ENCODE measurements around the gene ARID3A.
"Not testable (repeated sequence)": the region's sequence is repeated elsewhere in the genome, so short reads cannot be mapped to it uniquely, and the experiment has no call there.

Gene ARID3A

GRCh38 chr19:925526-926322 is at the start of gene ARID3A:
ARID3A (plus strand) TSS chr19:926035; CDS start chr19:929529, 3,494 bp downstream.
- DNase-seq: peak; percentile 86

GRCh38 chr19:876089-876488 is 49.7 kb upstream of the ARID3A start:
- DNase-seq: no peak

- DNase-seq: no peak
Observed at GRCh38 chr19:876780-877314, 49.0 kb upstream of the ARID3A start.

DNA sequence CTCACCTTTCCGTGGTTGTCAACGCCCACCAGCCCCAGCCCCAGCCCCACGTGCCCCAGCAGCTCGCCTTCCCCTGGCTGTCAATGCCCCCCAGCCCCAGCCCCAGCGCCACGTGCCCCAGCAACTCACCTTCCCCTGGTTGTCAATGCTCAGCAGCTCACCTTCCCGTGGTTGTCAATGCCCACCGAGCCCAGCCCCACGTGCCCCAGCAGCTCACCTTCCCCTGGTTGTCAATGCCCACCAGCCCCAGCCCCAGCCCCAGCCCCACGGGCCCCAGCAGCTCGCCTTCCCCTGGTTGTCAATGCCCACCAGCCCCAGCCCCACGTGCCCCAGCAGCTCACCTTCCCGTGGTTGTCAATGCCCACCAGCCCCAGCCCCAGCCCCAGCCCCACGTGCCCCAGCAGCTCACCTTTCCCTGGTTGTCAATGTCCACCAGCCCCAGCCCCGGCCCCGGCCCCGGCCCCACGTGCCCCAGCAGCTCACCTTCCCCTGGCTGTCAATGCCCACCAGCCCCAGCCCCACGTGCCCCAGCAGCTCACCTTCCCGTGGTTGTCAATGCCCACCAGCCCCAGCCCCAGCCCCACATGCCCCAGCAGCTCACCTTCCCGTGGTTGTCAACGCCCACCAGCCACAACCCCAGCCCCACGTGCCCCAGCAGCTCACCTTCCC is 47.7 kb upstream of the ARID3A start:
- not testable (repeated sequence) for DNase-seq

GRCh38 chr19:878751-879561 is 46.9 kb upstream of the ARID3A start:
- not testable (repeated sequence) for DNase-seq

DNA sequence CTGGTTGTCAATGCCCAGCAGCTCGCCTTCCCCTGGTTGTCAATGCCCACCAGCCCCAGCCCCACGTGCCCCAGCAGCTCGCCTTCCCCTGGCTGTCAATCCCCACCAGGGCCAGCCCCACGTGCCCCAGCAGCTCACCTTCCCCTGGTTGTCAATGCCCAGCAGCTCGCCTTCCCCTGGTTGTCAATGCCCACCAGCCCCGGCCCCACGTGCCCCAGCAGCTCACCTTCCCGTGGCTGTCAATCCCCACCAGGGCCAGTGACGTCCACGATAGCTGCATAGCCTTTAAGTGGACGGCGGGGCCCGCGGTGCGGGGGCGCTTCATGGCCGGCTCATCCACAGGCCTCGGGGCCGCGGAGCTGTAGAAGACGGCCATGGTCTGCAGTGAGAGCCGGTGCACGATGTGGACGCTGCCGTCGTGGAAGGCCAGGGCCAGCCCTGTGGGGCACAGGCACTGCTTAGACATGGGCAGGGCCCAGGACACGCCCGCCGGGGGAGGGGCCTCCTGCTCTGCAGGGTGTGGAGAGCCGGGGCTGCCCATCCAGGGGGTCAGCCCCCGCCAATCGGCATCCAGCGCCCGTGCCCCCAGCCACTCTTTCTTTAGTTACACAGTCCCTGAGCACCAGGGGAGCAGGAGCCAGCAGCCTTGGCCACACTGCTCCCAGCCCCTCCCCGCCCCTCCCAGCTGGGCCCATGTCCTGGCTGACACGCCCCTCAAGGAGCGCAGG is 46.0 kb upstream of the ARID3A start:
- no peak for DNase-seq

GRCh38 chr19:881385-882071 is 44.3 kb upstream of the ARID3A start:
- no peak for DNase-seq

- no peak for DNase-seq
Observed at GRCh38 chr19:882871-883497, 42.9 kb upstream of the ARID3A start.

- no peak for DNase-seq
Observed at GRCh38 chr19:883661-884211, 42.1 kb upstream of the ARID3A start.

GRCh38 chr19:884420-885211 is 41.2 kb upstream of the ARID3A start:
- DNase-seq: no peak

DNA sequence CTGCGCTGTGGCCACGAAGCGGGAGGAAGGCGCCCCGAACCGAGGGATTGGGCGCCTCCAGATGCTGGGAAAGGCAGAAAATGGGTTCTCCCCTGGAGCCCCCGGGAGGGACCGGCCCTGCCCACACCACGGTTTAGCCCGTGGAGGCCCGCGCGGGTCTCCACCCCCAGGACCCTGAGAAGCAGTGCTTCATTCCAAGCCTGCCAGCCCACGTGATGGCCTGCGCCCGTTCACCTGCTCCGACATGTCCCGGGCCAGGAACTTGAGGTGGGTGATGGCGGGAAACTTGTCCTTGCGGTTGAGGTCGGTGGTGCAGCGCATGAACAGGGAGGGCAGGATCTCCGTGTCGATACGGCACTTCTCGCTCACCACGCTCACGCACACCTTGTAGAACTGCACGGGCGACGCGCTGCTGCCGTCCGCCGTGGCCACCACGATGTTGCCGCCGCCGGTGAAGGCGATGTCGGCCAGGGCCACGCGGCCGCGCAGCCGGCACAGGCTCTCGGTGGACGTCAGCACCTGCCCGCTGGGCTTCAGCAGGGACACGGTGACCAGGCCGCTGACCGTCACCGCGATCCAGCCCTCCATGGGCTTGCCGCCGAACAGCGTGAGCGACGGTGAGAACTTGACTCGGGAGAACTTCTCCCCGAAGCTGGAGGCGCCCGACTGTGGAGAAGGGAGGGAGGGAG is 40.2 kb upstream of the ARID3A start:
- DNase-seq: no peak

DNA sequence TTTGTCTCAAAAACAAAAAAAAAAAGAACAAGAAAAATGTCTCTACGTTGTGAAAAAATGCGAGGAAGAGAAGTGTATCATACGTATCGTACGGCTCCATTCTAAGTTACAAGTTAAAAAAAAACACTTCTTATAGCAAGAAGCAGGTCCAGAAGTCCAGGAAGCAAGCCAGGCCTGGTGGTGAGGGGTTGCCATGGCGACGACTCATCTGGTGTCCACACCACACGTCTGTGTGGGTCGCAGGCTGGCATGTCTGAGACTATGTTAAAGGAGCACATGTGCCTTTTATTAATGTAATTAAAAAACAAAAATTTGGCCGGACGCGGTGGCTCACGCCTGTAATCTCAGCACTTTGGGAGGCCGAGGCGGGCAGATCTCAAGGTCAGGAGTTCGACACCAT is 38.8 kb upstream of the ARID3A start:
- no peak for DNase-seq

- DNase-seq: no peak
Observed at GRCh38 chr19:887599-887998, 38.2 kb upstream of the ARID3A start.

DNA sequence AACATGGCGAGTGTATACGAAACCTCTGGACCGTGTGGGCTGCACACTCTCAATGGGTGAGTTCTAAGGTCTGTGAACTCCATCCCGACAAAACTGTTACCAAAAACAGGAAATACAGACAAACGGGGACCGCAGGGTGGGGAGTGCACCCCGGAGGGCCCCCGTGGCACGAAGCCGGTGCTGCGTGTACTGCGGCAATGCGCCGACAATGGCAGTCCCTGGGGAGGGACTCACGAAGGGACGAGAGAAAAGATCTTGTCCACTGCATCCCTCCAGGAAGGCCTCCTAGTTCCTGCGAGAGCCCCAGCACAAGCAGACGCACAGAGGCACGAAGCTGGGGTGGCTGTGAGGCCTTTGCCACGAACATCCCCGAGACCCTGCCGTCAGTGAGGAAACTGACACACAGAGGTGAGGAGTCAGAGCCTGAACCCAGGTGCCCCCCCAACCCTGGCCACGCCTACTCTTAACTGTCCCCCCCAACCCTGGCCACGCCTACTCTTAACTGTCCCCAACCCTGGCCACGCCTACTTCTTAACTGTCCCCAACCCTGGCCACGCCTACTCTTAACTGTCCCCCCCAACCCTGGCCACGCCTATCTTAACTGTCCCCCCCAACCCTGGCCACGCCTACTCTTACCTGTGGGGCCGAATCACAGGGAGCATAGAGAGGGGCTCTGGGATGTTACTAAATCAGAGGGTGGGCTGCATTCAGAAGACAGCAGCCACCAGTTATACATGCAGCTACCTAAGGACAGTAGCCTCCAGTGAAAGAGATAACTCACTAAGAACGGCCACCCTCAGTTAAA is 37.1 kb upstream of the ARID3A start:
- DNase-seq: no peak

DNA sequence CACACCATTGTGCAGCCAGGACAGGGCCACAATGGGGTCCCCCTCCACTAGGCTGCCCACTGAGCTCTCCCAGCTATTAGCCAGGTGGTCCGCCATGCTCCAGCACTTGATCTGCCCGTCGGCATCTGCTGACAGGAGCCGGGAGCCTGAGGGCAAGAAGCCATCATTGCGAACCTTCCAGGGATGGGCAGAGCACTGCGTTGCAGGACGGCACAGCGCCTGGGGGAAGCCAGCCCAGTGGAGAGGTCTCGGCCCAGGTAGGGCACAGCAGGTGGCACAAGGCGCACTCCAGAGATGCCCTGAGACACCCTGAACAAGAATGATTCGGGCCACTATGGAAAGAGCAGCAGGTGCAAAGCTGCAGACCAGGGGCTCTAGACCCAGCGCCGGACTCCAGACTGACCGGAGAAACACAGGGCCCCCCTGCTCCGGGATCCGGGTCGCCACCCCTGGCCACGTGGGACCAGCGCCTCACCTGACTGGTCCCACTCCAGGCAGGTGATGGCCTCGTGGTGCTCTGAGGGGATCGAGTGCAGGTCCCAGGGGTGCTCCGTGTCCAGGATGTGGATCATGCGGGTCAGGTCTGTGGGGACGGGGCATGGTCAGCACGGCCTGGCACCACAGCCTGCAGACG is 36.1 kb upstream of the ARID3A start:
- no peak for DNase-seq

DNA sequence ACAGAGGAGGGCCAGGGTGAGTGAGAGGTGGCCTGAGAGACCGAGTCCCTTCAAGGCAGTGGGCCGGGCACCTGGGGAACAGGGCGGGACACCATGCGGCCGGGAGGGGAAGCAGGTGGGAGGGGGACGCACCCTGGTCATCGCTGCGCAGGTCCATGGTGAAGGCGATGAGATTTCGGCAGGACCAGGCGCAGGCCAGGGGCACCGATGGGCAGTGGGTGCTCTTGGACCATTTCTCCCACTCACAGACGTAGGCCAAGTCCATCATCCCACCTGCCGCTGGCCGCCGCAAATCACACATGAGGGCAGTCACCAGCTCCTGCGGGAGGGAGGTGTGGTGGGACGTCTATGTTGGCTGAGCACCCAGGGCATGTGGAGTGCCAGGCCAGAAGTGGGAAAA is 35.0 kb upstream of the ARID3A start:
- DNase-seq: no peak

DNA sequence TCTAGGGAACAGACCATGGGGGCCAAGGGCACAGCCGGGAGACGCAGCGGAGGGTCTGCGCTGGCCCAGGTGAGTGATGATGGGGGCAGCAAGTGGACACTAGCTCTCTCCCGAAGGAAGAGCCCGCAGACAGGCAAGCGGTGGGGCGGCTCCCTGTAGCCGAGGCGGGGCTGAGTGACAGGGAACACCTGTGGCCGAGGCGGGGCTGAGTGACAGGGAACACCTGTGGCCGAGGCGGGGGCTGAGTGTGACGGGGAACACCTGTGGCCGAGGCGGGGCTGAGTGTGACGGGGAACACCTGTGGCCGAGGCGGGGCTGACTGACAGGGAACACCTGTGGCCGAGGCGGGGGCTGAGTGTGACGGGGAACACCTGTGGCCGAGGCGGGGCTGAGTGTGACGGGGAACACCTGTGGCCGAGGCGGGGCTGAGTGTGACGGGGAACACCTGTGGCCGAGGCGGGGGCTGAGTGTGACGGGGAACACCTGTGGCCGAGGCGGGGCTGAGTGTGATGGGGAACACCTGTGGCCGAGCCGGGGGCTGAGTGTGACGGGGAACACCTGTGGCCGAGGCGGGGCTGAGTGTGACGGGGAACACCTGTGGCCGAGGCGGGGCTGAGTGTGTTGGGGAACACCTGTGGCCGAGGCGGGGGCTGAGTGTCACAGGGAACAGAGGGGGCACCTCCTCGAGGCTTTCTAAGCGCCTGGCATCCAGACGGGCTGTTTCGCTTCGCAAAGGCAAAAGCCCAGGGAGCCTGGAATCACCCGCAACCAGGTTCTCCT is 34.2 kb upstream of the ARID3A start:
- DNase-seq: not testable (repeated sequence)

Data from NCI-H1092 treated with DMSO at 0.1 percent for 48 hours (cell line).